ENCODE data around the gene ACO2.

The ACO2 gene

DNA sequence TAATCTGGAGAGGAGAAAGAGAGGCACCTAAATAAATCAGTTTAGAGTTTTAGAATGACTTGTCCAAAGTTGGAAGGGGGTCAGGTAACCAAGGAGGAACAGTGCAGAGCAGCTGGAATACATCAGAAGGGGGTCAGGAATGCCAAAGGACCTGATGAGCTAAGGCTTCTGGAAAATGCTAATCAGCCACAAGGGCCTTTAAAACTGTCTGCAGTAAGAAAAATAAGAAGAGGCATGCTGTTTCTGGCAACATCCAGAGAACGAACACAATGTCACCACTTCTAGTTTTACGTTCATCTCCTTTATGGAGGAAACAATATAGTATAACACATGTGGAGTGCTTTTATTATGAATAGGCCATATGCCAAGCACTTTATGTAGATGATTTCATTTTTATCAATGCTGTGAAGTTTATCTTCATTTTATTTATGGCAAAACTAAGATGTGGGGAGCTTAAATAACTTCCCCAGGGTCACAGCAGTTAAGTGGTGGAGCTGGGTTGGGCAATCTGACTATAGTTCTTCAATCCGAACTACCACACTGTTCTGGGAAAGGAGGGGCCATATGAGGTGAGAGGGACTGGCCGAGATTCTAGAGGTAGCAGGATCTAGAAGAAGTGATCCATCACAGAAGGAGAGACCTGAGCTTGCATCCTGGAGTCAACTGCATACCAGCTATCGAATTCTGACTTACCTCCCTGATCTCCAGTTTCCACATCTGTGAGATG is 22.6 kb downstream of the ACO2 start:
- no peak for DNase-seq

DNA sequence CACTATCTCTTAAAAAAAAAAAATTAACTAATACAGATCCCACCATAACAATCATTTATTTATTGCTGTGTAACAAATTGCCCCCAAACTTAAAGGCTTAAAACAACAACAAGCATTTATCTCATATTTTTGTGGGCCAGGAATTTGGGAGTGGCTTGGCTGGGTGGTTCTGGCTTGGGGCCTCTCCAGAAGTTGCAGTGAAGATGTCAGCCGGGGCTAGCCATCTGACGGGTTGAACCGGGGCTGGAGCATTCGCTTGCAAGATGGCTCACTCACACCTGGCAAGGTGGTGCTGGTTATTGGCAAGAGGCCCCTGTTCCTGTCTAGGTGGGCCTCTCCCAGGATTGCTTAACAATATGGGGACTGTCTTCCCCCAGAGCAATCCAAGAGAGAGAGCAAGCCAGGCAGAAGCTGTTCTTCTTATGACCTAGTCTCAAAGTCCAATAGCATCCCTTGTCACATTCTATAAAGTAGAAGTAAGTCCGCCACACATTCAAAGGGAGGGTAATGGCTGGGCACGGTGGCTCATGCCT is 29.5 kb downstream of the ACO2 start:
- no peak for DNase-seq

- DNase-seq, result no peak
Measured at GRCh38 chr22:41499624-41500280, 30.8 kb downstream of the ACO2 start.

GRCh38 chr22:41500303-41500702 is 31.4 kb downstream of the ACO2 start:
- no peak for DNase-seq

DNA sequence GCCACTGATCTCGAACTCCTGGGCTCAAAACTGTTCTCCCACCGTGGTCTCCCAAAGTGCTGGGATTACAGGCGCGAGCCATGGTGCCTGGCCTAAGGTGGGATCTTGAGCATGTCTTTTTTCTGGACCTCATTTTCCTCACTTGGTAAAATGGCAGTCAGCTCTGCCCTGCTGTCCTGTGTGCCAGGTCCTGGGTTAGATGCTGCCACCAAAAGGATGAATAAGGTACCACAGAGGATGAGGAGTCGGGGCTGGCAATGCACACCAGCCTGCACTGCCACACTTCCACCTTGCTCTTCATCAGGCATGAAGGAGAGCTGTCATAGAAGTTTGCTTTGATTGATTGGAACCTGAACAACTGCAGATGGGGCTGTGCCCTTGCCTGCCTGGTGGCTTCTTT is 32.3 kb downstream of the ACO2 start:
- DNase-seq, result no peak

DNA sequence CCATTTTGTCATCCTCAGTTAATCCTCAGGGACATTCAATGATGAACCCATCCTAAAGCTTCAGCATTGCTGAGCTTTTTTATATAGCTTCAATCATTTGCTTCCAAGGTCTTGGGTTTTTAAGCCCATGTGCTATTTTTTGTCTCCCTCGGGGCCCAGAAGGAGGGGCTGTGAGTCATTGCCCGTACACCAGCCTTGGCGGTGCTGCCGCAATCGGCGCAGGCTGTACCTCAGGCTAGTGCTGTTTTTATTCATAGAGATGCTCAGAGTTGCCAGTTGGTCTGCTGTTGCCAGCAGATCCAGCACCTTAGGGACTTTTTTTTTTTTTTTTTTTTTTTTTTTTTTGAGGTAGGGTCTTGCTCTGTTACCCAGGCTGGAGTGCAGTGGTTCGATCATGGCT is 35.5 kb downstream of the ACO2 start:
- no peak for DNase-seq

DNA sequence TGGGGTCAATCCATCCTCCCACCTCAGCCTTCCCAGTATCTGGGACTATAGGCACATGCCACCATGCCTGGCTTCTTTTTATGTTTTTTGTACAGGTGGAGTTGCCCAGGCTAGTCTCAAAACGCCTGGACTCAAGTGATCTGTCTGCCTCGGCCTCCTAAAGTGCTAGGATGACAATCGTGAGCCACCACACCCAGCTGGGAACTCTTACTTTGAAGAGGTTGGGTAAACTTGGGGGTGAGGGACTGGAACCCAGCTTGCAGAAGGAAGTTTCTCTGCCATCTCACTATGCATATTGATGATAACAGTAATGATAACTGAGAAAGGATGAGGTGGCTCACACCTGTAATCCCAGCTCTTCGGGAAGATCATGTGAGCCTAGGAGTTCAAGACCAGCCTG is 35.9 kb downstream of the ACO2 start:
- no peak for DNase-seq

GRCh38 chr22:41505511-41506220 is 36.7 kb downstream of the ACO2 start:
- no peak for DNase-seq

GRCh38 chr22:41507330-41508063 is 38.6 kb downstream of the ACO2 start:
- DNase-seq, result no peak

- DNase-seq, result no peak
Measured at GRCh38 chr22:41508770-41509170, 39.9 kb downstream of the ACO2 start.

DNA sequence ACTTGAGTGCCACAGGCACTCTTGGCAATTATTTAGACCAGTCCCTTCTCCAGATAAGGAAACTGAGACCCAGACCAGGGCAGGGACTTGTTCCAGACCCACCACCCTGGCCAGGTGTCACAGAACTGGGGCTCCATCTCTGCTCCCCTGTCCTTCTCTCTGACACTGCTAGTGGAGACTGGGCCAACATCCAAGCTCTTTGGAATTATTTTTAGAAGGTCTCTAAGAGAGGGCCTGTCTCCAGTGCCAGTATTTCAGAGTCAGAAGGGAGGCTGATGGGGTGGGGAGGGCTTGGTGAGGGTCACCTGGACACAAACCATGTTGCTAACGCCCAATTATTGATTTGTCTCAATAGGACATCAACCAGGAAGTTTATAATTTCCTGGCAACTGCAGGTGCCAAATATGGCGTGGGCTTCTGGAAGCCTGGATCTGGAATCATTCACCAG is 42.6 kb downstream of the ACO2 start:
- DNase-seq, result no peak

DNA sequence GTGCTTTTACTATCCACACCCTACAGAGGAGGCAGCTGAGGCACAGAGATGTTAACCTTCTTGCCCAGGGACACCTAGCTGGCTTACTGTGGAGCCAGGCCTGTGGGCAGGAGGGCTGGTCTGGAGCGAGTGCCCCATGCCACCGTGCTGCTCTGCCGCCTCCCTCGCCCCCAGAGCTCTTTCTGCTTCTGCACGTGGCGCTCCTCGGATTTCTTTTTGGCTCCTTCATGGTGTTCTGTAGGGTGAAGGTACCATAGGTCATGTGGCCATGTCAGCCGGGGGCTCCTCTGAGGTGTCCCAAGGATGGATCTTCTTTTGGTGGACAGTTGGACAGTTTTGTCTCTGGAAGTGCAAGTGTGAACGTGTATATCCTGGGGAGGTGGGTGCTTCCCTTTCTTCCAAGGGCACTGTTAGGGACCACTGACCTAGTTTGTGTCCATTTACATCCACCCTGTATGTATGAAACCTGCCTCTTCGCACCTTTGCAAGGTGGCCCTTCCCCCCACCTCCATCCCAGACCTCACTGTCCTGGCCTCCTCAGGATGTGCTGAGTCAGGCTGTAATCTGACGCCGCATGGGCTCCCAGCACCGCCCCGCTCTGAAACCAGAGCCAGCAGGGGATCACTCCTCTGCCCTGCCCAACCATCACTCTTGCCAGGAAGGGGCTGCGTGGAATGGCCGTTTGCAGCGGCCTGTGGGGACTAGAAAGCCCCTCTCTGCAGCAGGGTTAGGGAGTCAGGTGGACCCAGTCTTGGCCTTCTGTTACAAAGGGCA is 43.7 kb downstream of the ACO2 start:
- peak in 1 of 2 experiments; percentile 28 for DNase-seq

DNA sequence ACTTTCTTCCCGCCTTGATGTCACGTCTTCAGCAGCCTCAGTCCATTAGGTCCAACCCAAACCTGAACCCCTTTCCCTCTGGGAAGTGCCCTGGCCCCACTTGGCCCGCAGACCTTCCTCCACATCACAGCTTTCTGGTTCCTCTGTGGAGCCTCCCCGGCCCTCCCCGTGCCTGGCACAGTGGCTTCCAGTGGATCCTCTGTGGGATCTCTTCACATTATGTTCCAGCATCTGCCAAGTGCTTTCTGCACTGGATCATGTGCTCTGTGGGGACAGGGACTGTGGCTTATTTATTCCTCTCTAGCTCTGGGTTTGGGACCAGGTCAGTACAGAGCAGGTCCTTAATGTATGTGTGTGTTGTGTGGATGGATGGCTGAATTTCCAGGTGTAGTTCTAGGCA is 44.5 kb downstream of the ACO2 start:
- DNase-seq, result no peak

DNA sequence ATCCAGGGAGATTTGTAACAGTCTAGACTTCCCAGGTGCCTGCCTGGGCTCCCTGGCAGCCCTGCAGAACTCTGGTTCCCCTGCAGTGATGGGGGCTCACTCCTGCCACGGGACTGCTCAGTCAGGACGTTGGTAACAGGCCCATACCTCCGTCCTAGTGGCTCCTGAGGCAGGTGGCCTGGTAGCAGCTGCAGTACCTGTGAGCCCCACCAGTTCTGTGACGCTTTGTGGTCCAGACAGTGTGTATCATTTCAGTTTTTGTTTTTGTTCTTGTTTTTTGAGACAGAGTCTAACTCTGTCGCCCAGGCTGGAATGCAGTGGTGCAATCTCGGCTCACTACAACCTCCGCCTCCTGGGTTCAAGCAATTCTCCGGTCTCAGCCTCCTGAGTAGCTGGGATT is 47.5 kb downstream of the ACO2 start:
- no peak for DNase-seq

GRCh38 chr22:41517172-41518047 is 48.5 kb downstream of the ACO2 start:
- no peak for DNase-seq

GRCh38 chr22:41518048-41518347 is 49.1 kb downstream of the ACO2 start:
- DNase-seq, result no peak

DNA sequence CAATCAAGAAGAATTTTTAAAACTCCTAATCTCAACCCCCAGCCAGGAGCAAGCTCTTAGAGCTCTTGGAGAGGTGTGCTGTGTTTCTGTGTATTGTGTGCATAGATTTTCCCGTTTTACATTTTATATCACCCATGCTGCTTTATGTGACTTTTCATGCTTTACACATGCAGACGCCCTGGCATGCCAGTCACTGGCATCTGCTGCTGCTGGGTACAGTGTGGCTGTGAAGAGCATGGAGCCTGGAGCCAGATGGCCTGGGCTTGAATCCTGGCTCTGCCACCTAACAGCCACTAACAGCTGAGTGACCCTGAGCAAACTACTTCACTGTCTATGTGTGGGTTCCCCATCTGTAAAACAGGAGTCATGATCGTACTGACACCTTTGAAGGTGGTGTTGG is 52.2 kb downstream of the ACO2 start:
- DNase-seq, result no peak

DNA sequence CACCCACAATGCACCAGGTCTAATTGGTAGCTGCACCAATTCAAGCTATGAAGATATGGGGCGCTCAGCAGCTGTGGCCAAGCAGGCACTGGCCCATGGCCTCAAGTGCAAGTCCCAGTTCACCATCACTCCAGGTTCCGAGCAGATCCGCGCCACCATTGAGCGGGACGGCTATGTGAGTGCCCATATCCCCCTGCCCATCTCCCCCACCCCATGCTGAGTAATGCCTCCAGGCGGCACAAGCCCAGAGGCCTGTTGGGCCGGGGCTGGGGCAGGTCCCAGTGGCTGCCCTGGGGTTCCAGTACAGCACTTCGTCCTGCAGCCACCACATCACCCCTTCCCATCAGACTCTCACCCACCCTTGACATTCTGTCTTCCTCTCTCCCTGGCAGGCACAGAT is 53.9 kb downstream of the ACO2 start:
- no peak for DNase-seq

- no peak for DNase-seq
Measured at GRCh38 chr22:41523464-41524221, 54.7 kb downstream of the ACO2 start.

- no peak for DNase-seq
Measured at GRCh38 chr22:41524251-41524661, 55.3 kb downstream of the ACO2 start.
